Loucy (cell line): ENCODE data around the gene RPL37A.

Experiments
- CTCF ChIP-seq: fragments of 200-600 bp; sonication (generic); conservative IDR thresholded peaks from 2 replicates; pipeline ENCODE4 v1.5.1; 2014; ENCODE audit warnings: mild to moderate bottlenecking, antibody characterized with exemption, low read length
- EZH2phosphoT487 ChIP-seq: fragments of 200-600 bp; IDR thresholded peaks from 2 replicates; pipeline ENCODE4 v1.6.1; 2018; ENCODE audit warnings: antibody characterized with exemption, mild to moderate bottlenecking, moderate library complexity, borderline replicate concordance

GRCh38 chr2:216493334-216493685, 5.3 kb upstream of the RPL37A start:
- TF ChIP-seq CTCF = no peak
- no peak for TF ChIP-seq EZH2phosphoT487
